Activated CD8-positive, alpha-beta T cell treated with anti-CD3 and anti-CD28 coated beads for 36 hours (primary cell): Measurements from ENCODE around the gene STXBP2. TPM values are rescaled to one million over a fixed set of nuclear protein-coding genes. Genes with fewer than 3 reads are reported as not detected.

ENCODE experiments used
- ATAC-seq: fragments of 200-7000 bp; cut with Tn5 transposase; one replicate; pipeline ENCODE4 v1.10.0; 2021; ENCODE audit warnings: mild to moderate bottlenecking, moderate library complexity
- CTCF ChIA-PET: fragments of 350-600 bp; sonication (Branson Sonifier 250); formaldehyde crosslinking; loops from one replicate; lab custom pipeline; 2021; ENCODE audit warnings: antibody characterized with exemption; lab: Charles Lee
- POLR2A ChIA-PET: fragments of 350-600 bp; sonication (Branson Sonifier 250); formaldehyde crosslinking; loops from one replicate; lab custom pipeline; 2021; ENCODE audit warnings: antibody characterized with exemption; lab: Charles Lee
- DNase-seq: peaks from one replicate; pipeline ENCODE4 v3.0.0-alpha.2; 2020
- H3K27ac Mint-ChIP-seq: one replicate; pipeline ENCODE4 v1.8.0; 2021; ENCODE audit warnings: mild to moderate bottlenecking, mixed read lengths
- H3K27me3 Mint-ChIP-seq: one replicate; pipeline ENCODE4 v1.8.0; 2021; ENCODE audit warnings: mixed read lengths
- H3K36me3 Mint-ChIP-seq: one replicate; pipeline ENCODE4 v1.8.0; 2021; ENCODE audit warnings: low read depth, mixed read lengths
- H3K4me1 Mint-ChIP-seq: one replicate; pipeline ENCODE4 v1.8.0; 2021; ENCODE audit warnings: low read depth, mixed read lengths
- H3K4me3 Mint-ChIP-seq: one replicate; pipeline ENCODE4 v1.8.0; 2021; ENCODE audit warnings: mild to moderate bottlenecking, moderate library complexity, mixed read lengths
- H3K9me3 Mint-ChIP-seq: one replicate; pipeline ENCODE4 v1.8.0; 2021; ENCODE audit warnings: mixed read lengths
- intact Hi-C: fragments of 100-400 bp; cut with micrococcal nuclease; formaldehyde crosslinking; loops from one replicate; pipeline ENCODE4 v1.10.0; 2022
- total RNA-seq, 2 experiments: library from RNA; stranded (reverse); gene quantifications; one replicate each; pipeline ENCODE4 v1.2.3, GENCODE V29; 2021
- TF ChIP-seq, protein P1 (sequence below): fragments of 200-600 bp; IDR thresholded peaks from one replicate; pipeline ENCODE4 v1.8.0; 2022; ENCODE audit warnings: antibody characterized with exemption, mild to moderate bottlenecking

STXBP2 gene
- total RNA-seq, 2 experiments from 2014 or later, result 96.4 to 99.2 TPM

DNA sequence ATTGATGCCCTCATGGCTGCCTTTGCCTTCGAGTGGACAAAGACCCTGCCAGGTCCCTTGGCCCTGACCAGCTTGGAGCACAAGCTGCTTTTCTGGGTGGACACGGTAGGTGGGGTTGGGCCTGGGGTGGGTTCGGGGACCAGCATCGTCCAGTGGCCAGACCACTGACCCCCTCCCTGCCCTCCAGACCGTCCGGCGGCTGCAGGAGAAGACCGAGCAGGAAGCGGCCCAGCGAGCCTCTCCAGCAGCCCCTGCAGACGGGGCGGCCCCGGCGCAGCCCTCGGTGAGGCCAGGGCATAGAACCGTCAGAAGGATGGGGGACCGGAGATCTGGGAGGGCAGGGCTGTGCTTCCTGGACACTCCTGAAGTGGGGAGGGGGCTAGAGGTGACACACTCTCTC, 30.6 kb upstream of the STXBP2 start:
- Mint-ChIP-seq H3K9me3 (no peaks in the 10 kb centered on the region), H3K27ac (no peak overlapping the region), H3K27me3 (peaks cover 6% of the 10 kb centered on the region), H3K4me1 (no peaks in the 10 kb centered on the region), H3K36me3 (no peaks in the 10 kb centered on the region), H3K4me3 (no peak overlapping the region)
- POLR2A ChIA-PET, result no interaction called here
- ATAC-seq (no peak), DNase-seq (no peak)
- TF ChIP-seq, protein P1, sequence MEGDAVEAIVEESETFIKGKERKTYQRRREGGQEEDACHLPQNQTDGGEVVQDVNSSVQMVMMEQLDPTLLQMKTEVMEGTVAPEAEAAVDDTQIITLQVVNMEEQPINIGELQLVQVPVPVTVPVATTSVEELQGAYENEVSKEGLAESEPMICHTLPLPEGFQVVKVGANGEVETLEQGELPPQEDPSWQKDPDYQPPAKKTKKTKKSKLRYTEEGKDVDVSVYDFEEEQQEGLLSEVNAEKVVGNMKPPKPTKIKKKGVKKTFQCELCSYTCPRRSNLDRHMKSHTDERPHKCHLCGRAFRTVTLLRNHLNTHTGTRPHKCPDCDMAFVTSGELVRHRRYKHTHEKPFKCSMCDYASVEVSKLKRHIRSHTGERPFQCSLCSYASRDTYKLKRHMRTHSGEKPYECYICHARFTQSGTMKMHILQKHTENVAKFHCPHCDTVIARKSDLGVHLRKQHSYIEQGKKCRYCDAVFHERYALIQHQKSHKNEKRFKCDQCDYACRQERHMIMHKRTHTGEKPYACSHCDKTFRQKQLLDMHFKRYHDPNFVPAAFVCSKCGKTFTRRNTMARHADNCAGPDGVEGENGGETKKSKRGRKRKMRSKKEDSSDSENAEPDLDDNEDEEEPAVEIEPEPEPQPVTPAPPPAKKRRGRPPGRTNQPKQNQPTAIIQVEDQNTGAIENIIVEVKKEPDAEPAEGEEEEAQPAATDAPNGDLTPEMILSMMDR, result no peak
- intact Hi-C loops, result no loop called here
- CTCF ChIA-PET, result interaction anchor here (1.5 kb wide), 1 partner anchor 38 kb away, joined by 10 read pairs; no protein-coding TSS in a partner anchor

DNA sequence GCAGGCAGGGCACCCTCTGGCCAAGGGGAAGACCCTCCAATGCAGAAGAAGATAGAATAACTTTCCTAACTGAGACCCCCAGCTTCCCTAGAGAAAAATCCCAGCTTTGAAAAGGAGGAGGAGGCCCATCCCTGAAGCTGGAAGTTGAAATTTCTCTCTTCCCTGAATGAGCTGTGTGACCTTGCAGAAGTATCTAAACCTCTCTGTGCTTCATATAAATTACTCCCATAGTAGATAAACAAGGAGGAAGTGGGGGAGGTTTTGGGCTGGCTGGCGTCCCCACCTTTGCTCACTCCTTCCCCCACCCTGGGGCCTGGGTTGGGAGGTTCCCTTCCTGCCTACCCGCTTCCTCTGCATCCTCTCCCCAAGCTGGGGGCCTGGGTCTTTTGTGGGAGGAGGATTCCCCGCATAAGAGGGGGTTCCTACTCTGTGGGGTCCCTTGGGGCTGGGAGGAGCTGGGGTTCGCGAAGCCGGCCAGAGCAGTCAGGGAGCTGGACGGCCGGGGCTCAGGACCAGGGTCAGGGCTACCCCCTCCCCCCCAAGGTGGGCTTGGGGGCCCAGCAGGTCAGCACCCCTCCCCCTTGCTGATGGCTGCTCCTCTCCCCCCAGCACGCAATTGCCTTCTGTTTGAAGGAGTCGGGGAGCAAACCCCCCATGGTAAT, 29.6 kb upstream of the STXBP2 start:
- intact Hi-C loops, result no loop called here
- Mint-ChIP-seq H3K4me1 (no peaks in the 10 kb centered on the region), H3K9me3 (no peaks in the 10 kb centered on the region), H3K27ac (no peak overlapping the region), H3K36me3 (no peaks in the 10 kb centered on the region), H3K27me3 (peaks cover 4% of the 10 kb centered on the region), H3K4me3 (no peak overlapping the region)
- POLR2A ChIA-PET, result no interaction called here
- TF ChIP-seq, protein P1, result no peak
- no peak for ATAC-seq
- no peak for DNase-seq
- CTCF ChIA-PET, result interaction anchor here (1.0 to 1.6 kb wide), 4 partner anchors 11 to 73 kb away, joined by 3 to 6 read pairs (median 4); partner anchors contain the start of gene TRAPPC5

DNA sequence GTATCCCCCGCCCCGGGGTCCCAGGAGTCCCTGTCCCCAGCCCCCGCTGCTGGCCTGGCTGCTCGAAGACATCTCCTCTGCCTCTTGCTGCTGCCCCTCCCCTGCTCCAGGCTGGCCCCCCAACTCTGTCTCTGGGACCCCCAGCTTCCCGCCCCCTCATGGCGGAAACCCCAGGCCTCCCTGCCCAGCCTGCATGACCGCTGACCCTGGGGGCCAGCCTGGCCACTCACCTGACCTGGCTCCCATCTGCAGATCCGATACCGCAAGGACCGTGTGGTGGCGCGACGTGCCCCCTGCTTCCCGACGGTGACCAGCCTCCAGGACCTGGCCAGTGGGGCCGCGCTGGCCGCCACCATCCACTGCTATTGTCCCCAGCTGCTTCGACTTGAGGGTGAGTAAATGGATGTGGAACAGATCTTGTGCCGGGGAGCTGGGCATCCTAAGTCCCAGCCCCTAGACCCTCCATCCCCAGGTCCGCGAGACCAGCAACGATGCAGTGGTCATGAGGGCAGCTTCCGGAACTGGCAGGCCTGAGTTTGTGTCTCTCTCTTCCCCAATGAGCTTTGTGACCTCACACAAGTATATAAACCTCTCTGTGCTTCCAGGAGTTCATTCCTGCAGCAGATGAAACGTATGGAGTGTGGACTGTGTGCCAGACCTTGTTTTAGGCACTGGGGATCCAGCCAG, 28.9 kb upstream of the STXBP2 start:
- intact Hi-C loops, result no loop called here
- ChIA-PET POLR2A (interaction anchor here (0.6 kb wide), 1 partner anchor 621 kb away, joined by 3 read pairs; no protein-coding TSS in a partner anchor), CTCF (interaction anchor here (1.2 to 1.6 kb wide), 3 partner anchors 16 to 73 kb away, joined by 3 to 6 read pairs (median 4); partner anchors contain the start of gene TRAPPC5)
- no peak overlapping the region for H3K4me3 Mint-ChIP-seq
- H3K27me3 Mint-ChIP-seq, result peaks cover 4% of the 10 kb centered on the region
- ATAC-seq (no peak), DNase-seq (no peak)
- H3K4me1 Mint-ChIP-seq, result no peaks in the 10 kb centered on the region
- no peaks in the 10 kb centered on the region for H3K9me3 Mint-ChIP-seq
- H3K36me3 Mint-ChIP-seq, result no peaks in the 10 kb centered on the region
- H3K27ac Mint-ChIP-seq, result no peak overlapping the region
- TF ChIP-seq, protein P1, result no peak

DNA sequence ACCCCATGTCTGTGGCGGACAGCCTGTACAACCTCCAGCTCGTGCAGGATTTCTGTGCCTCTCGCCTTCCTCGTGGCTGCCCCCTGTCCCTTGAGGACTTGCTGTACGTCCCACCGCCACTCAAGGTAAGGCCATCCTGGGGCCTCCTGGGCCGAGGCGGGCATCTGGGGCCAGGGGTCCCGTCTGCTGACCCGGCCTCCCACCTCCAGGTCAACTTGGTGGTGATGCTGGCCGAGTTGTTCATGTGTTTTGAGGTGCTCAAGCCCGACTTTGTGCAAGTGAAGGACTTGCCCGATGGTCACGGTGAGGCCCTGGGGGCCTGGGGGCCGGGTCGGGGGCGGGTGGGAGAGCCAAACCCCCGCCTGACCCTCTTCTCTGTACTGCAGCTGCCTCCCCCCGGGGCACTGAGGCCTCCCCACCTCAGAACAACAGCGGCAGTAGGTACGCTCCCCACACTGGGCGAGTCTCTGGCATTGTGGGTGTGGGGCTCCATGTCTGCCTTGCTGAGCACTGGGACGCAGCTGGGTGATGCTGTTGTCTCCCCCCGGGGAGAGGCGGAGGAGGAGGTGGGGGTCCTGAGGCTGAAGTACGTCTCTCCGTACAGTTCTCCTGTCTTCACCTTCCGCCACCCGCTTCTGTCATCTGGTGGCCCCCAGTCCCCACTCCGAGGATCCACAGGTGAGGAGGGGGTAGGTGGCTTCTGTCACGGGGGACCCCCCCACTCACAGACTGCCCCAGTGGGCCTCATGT, 26.2 kb upstream of the STXBP2 start:
- TF ChIP-seq, protein P1, result no peak
- Mint-ChIP-seq H3K27me3 (no peaks in the 10 kb centered on the region), H3K27ac (no peak overlapping the region), H3K4me1 (no peaks in the 10 kb centered on the region), H3K36me3 (no peaks in the 10 kb centered on the region), H3K9me3 (no peaks in the 10 kb centered on the region), H3K4me3 (no peak overlapping the region)
- intact Hi-C loops, result no loop called here
- POLR2A ChIA-PET, result no interaction called here
- DNase-seq (no peak), ATAC-seq (no peak)
- CTCF ChIA-PET, result no interaction called here
